ENCODE data around the gene ADAD1. TPM values are rescaled to one million over a fixed set of nuclear protein-coding genes. Genes with fewer than 3 reads are reported as not detected.
A peak's percentile ranks its signal among the peaks of the same experiment; 100 is the strongest.

Gene ADAD1
- total RNA-seq, 6 donors from 2014 or later, result not detected

DNA sequence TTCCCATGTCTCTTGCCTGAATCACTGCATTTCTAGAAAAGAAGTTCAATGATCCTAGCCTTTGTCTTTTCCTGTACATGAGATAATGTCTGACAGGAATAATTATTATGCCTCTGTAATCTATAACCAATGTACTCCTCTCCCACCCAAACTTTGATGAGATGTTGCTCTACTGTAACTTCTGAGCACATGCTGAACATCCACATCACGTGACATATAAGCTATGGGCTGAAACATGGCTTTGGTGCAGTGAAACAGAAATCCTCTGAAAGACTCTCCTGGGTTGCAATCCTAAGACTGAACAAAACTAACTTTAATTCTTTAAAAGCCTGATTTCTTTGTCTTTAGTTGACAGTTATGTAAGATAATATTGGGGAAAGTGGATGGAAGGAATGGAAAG, 1.5 kb upstream of the ADAD1 start:
- DNase-seq (no peak), ATAC-seq (ENCODE audit: low FRiP score in 2 of 2) (no peak)
- H3K4me3 ChIP-seq, result no peak overlapping the region
- no peaks in the 10 kb centered on the region for H3K4me1 ChIP-seq
- peaks cover 0 to 5% (median 0%) of the 10 kb centered on the region in 4 donors for H3K9me3 ChIP-seq
- H3K27ac ChIP-seq, result no peak overlapping the region
- WGBS, 2 donors, result 78 to 90% methylated on average over 1 of the region's 1 CpG
- no peaks in the 10 kb centered on the region for H3K27me3 ChIP-seq
- no peaks in the 10 kb centered on the region for H3K36me3 ChIP-seq
- TF ChIP-seq EP300 (IDR thresholded peaks at IDR 0.05), result no peak
- no peak for TF ChIP-seq POLR2AphosphoS5 (IDR thresholded peaks at IDR 0.05)
- TF ChIP-seq, protein P1, sequence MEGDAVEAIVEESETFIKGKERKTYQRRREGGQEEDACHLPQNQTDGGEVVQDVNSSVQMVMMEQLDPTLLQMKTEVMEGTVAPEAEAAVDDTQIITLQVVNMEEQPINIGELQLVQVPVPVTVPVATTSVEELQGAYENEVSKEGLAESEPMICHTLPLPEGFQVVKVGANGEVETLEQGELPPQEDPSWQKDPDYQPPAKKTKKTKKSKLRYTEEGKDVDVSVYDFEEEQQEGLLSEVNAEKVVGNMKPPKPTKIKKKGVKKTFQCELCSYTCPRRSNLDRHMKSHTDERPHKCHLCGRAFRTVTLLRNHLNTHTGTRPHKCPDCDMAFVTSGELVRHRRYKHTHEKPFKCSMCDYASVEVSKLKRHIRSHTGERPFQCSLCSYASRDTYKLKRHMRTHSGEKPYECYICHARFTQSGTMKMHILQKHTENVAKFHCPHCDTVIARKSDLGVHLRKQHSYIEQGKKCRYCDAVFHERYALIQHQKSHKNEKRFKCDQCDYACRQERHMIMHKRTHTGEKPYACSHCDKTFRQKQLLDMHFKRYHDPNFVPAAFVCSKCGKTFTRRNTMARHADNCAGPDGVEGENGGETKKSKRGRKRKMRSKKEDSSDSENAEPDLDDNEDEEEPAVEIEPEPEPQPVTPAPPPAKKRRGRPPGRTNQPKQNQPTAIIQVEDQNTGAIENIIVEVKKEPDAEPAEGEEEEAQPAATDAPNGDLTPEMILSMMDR (IDR thresholded peaks at IDR 0.05), result no peak
- no peak for TF ChIP-seq POLR2A (IDR thresholded peaks at IDR 0.05)

DNA sequence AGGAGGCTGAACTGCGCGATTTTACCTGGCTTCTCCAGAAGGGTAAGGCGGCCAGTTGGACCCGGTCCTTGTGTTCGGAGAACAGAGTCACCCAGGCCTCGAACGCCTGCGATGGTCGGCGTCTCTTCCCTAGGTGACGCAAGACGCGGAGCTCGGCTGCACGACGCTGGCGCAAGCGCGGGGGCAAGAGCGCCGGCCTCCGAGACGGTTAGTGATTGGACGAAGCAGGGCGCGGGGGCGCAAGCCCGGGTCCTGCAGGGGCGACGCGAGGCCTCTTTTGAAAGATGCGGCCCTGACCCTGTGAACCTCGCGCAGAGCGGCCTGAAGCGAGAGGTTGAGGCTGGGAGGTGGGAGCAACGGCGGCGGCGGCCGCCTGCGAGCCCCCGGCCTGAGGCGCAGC, 428 bp downstream of the ADAD1 start:
- no peaks in the 10 kb centered on the region for H3K36me3 ChIP-seq
- TF ChIP-seq POLR2A (IDR thresholded peaks at IDR 0.05), result no peak
- TF ChIP-seq EP300 (IDR thresholded peaks at IDR 0.05), result no peak
- TF ChIP-seq, protein P1 (IDR thresholded peaks at IDR 0.05), result no peak
- TF ChIP-seq POLR2AphosphoS5 (IDR thresholded peaks at IDR 0.05), result no peak
- H3K27ac ChIP-seq, result no peak overlapping the region
- peak in 1 of 2 donors; percentile 31 for ATAC-seq (ENCODE audit: low FRiP score in 2 of 2)
- WGBS, 2 donors, result 96 to 97% methylated on average over 44 of the region's 44 CpGs
- H3K27me3 ChIP-seq, result no peaks in the 10 kb centered on the region
- H3K4me1 ChIP-seq, result no peaks in the 10 kb centered on the region
- no peak overlapping the region for H3K4me3 ChIP-seq
- peaks cover 0 to 5% (median 0%) of the 10 kb centered on the region in 4 donors for H3K9me3 ChIP-seq
- DNase-seq, result peak in 1 of 2 donors; percentile 83

DNA sequence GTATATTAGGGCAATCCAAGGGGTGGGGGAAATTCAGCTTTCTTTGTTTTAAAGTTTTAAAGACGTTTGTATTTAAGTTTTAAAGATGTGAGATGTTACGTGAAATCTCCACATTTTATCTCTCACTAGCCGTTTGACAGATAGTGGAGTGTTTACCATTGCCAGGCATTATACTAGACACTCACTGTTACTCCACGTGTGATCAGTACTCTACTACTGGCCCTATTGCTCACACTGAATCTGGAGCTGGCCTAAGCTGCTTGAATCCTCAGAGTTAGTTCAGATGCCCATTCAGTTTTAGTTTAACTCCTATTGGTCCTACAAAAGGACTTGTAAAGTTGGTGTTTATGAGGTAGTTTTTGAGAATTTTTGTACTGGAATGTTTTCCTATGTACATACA, 4.5 kb downstream of the ADAD1 start:
- Histone ChIP-seq H3K4me1 (no peaks in the 10 kb centered on the region), H3K36me3 (no peaks in the 10 kb centered on the region), H3K4me3 (no peak overlapping the region), H3K27ac (no peak overlapping the region), H3K9me3 (peaks cover 0 to 5% (median 2%) of the 10 kb centered on the region in 4 donors), H3K27me3 (no peaks in the 10 kb centered on the region)
- ATAC-seq (ENCODE audit: low FRiP score in 2 of 2) (no peak), DNase-seq (no peak)
- TF ChIP-seq POLR2A (IDR thresholded peaks at IDR 0.05) (no peak), EP300 (IDR thresholded peaks at IDR 0.05) (no peak), POLR2AphosphoS5 (IDR thresholded peaks at IDR 0.05) (no peak)
- TF ChIP-seq, protein P1 (IDR thresholded peaks at IDR 0.05), result no peak
- 63 to 67% methylated on average over 4 of the region's 4 CpGs for WGBS, 2 donors

DNA sequence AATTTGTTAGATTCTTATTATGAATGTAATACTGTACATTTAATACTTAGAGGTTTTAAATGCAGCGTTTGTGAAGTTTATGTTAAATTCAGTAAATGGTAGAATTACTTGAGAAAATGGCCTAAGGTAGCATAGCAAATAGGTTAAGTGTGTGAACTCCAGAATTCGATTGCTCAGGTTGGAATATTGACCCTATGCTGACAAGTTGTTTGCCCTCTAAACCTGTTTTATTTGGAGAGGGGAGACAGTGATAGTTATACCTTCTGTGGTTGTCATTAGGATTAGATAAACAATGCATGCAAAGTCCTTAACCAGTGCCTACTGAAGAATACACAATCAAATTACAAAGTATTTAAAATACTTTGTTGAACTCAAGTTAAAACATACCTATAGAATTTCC, 5.4 kb downstream of the ADAD1 start:
- Histone ChIP-seq H3K4me3 (no peak overlapping the region), H3K4me1 (no peaks in the 10 kb centered on the region), H3K27ac (no peak overlapping the region), H3K27me3 (no peaks in the 10 kb centered on the region), H3K9me3 (peaks cover 0 to 4% (median 0%) of the 10 kb centered on the region in 4 donors), H3K36me3 (no peaks in the 10 kb centered on the region)
- ATAC-seq (ENCODE audit: low FRiP score in 2 of 2) (no peak), DNase-seq (no peak)
- TF ChIP-seq EP300 (IDR thresholded peaks at IDR 0.05), result no peak
- TF ChIP-seq POLR2AphosphoS5 (IDR thresholded peaks at IDR 0.05), result no peak
- no peak for TF ChIP-seq POLR2A (IDR thresholded peaks at IDR 0.05)
- TF ChIP-seq, protein P1 (IDR thresholded peaks at IDR 0.05), result no peak
- 59 to 64% methylated on average over 2 of the region's 2 CpGs for WGBS, 2 donors

DNA sequence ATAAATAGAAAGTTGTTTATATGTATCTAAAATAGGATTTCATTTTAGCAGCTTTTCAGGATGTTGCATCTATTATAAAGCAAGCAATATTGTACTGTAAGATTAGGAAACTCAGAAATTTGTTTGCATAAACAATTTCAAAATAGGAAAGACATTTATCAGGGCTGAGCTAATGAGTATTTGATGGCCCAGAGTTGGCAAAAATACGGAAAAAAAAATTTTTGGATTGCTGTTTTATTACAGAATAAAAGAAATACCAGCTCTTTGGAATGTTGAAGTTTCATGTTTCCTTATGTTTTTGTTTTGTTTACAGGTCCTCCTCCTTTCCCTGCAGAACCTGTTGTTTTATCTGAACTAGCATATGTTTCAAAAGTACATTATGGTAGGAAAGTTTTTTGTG, 14.5 kb downstream of the ADAD1 start:
- no peak for ATAC-seq (ENCODE audit: low FRiP score in 2 of 2)
- TF ChIP-seq EP300 (IDR thresholded peaks at IDR 0.05) (no peak), POLR2AphosphoS5 (IDR thresholded peaks at IDR 0.05) (no peak), POLR2A (IDR thresholded peaks at IDR 0.05) (no peak)
- TF ChIP-seq, protein P1 (IDR thresholded peaks at IDR 0.05), result no peak
- H3K36me3 ChIP-seq, result no peaks in the 10 kb centered on the region
- H3K9me3 ChIP-seq, result no peaks in the 10 kb centered on the region
- no peak overlapping the region for H3K27ac ChIP-seq
- no peaks in the 10 kb centered on the region for H3K4me1 ChIP-seq
- DNase-seq, result no peak
- no peaks in the 10 kb centered on the region for H3K27me3 ChIP-seq
- H3K4me3 ChIP-seq, result no peak overlapping the region
- 56 to 66% methylated on average over 1 of the region's 1 CpG for WGBS, 2 donors
